ENCODE data around the gene EVA1A.
A peak's percentile ranks its signal among the peaks of the same experiment; 100 is the strongest.
"Not testable (repeated sequence)": the region's sequence is repeated elsewhere in the genome, so short reads cannot be mapped to it uniquely, and the experiment has no call there.

Gene EVA1A

DNA sequence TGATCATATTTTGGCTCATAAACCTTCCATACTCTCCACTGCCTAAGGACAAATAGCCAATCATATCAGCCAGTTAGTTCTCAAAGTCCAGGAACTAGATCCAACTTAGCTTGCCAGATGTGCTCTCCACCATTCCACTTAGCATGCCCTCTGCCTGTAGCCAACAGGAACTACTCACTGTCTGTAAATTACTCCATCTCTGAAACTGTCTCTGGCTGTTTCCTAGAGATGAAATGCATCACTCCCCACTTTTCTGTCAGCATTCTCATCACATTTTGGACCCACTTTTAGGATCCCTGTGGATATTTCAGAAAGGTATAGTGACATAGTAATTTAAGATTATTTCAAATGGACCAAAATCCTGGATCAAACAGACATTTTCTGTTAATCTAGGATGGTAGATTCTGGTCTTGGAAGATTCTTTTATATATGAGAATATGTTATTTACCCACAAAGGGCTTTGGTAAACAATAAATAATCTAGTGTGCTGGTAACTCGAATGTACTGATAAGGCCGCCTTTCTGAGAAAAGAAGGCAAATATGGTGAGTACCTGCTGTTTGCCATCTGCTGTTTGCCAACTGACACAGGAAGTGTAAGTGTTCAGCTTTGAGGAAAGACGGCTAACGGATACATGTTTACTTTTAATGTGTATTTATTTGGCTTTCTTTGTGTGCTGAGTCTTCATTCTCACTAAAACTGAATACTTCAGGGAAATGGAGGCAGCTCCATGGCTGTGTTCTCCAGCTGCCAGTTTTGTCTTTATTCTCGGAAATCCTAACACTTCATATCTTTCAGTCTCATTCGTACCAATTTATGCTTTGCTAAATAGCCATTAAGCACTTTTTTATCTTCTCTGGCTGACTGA lies 79.5 kb downstream of the EVA1A start:
- DNase-seq: no peak

GRCh38 chr2:75477696-75478095 lies 83.0 kb downstream of the EVA1A start:
- DNase-seq: not testable (repeated sequence)

- no peak for DNase-seq
Measured at GRCh38 chr2:75476761-75477160, 84.0 kb downstream of the EVA1A start.

DNA sequence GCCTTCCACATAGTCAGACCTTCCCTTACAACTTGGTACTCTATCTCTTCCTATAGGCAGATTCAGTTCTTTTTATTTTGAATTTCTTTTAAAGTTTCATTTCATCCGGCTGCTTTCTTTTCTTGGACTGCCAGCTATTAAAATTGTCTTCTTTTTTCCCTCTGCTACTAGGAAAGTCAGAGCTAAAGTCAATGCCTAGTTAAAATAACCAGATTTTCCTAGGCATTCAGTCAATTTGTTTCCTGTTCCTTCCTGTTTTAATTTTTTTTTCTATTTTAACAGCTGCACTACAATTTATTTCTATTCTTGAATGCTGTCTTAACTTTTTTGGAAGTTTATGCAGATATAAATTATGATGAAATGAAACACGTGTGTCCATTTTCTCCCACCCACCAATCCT lies 84.8 kb downstream of the EVA1A start:
- DNase-seq: no peak

DNA sequence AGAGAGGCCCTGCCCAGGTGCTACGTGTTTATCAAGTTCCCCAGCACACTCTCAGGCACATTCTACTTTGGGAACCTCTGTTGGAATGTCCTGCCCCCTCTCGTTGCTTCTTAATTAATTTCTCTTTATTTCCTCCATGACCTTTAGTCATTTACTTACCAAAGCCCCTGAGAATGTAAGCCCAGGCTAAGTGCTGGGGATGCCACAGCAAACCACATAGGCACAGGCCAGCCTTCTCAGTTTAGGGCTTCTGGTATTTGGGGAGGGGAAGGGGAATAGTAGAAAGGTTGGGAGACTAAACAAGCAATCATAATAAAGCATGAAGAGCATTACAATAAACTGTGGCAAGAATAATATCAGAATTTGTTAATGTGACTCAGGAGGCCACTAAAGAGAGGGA lies 85.7 kb downstream of the EVA1A start:
- DNase-seq: no peak

DNA sequence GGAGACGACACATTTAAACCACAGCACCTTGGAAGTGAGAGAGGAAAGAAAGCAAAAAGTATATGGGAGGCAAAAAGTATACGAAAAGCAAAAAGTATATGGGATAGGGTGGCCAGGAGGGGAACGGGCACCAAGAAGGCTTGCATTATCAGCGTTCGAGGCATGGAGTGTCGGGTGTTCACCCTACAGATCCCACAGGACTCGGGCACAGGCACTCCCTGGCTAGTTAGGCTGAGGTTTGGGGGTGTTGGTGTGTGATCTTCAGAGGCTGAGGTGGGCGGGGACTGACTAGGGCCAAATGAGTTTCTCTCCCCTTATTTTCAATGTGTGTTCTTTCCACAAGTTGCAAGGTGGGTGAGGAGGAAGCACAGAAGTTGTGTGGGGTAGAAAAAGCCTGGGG lies 86.6 kb downstream of the EVA1A start:
- DNase-seq: no peak

GRCh38 chr2:75466708-75467311 lies 93.9 kb downstream of the EVA1A start:
- DNase-seq: peak; percentile 11

DNA sequence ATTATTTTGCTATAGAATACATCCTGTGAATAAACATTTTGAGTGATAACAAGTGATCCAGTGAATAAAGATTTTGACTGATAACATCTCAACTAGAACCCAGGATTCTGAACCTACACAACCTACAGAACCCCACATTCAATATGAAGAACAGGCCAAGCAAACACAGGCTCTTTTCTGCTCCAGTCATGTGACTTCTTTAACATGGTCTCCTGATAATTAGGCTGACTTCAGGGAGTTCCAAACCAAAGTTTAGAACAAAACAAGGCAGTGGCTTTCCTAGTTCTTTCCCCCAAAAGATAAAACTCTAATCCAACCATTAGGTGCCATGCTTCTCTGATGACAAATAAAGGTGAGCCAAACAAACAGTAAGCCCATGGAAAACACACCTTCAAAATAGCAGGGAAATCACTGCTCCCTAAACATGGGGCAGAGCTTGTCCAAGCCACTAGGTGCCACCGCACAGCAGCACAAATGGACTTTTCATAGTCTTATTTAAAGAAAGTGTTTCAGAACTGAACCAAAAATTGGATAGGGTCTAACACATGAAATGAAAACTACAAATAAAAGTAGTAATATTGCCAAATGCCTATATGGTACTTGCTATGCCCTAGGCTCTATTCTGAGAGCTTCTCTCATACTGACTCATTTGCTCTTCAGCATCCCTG lies 95.3 kb downstream of the EVA1A start:
- no peak for DNase-seq

- no peak for DNase-seq
Measured at GRCh38 chr2:75464348-75464946, 96.3 kb downstream of the EVA1A start.

DNA sequence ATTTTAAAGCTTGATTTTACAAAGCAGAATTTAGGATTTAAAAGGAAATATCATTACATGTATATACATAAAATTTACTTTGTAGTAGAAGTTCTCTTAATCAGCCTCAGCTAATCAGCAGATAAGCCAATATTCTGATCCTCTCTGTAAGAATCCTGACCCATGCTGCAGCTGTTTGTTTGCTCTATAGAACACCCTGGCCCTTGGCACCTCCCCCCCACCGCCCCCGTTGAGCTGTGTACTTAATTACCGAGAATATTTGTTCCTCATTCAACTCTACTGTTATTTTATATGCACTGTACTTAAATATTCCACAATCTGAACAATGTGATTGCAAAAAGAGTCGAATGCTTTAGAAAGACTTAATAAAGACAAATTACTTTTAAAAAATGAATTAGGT lies 98.0 kb downstream of the EVA1A start:
- no peak for DNase-seq

- DNase-seq: no peak
Measured at GRCh38 chr2:75462206-75462605, 98.5 kb downstream of the EVA1A start.

- no peak for DNase-seq
Measured at GRCh38 chr2:75460630-75461029, 100.1 kb downstream of the EVA1A start.

DNA sequence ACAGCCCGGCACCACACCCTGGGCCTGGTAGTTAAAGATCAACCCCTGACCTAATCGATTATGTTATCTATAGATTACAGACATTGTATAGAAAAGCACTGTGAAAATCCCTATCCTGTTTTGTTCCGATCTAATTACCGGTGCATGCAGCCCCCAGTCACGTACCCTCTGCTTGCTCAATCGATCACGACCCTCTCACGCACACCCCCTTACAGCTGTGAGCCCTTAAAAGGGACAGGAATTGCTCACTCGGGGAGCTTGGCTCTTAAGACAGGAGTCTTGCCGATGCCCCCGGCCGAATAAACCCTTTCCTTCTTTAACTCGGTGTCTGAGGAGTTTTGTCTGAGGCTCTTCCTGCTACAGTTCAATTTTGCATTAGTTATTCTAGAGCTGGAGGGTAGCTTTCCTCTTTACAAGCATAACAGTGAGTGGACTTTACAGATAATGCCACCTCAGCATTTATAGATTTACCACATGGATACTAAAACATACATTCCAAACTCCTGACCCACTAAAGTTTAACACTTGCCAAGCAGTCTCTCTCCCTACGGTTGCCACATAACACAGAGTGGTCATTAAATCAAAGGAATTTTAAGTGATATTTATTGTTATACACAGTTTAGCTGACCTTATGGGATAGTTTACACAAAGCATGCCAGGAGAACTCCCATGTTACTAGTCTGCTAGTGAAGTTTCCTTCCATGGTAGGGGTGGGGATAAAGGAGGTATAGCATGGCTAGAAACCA lies 101.0 kb downstream of the EVA1A start:
- no peak for DNase-seq

- DNase-seq: no peak
Measured at GRCh38 chr2:75458201-75458600, 102.5 kb downstream of the EVA1A start.

DNA sequence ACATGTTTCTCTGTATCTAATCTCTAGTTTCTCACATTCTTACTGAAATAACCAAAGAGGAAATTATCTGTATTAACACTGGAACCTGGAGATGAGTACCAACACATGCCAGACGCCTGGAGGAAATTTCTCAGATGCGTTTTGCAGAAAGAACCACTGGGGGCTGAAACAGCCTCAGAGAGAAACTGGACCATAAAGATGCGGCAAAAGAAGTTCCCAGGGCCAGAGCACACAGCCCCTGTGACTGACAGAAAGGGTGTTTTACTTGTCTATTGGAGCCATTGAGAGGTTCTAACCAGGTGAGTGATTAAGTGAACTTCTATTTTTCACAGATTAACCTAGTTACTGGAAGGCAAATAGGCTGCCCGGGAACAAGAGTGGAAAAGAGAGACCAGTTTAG lies 103.9 kb downstream of the EVA1A start:
- no peak for DNase-seq

GRCh38 chr2:75456111-75456510 lies 104.6 kb downstream of the EVA1A start:
- DNase-seq: no peak

- no peak for DNase-seq
Measured at GRCh38 chr2:75454241-75454620, 106.5 kb downstream of the EVA1A start.

- no peak for DNase-seq
Measured at GRCh38 chr2:75453384-75454240, 107.1 kb downstream of the EVA1A start.

DNA sequence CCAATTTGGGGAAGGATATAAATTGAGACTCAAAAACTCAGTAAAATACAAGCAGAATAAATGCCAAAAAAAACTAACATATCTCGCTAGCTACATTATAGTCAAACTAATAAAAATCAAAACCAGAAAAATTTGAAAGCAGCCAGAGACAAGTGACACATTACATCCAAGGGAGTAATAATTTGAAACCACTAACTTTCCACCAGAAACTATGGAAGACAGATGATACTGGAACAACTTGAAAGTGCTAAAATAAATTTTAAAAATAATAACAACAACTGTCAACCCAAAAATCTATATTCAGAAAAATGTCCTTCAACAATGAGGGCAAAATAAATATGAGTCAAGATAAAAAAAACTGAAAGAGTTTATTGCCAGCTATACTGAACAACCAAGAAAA lies 110.7 kb downstream of the EVA1A start:
- no peak for DNase-seq

DNA sequence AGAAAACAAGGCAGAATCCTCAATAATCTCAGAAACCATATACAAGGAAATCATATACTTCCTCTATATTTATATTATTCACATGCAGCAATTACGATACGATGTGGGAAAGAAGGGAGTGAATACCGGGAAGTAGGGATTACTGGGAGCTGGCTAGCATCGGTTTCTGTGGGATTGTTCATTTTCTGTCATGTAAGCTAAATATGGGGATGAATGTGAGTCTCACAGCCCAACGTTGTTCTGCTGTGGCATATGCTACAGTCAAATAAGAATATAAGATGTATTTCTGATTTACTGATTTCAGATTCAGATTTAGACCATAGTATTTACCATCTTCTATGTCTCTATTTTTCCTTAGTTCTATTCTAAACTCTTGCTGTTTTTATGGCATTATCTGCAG lies 113.6 kb downstream of the EVA1A start:
- DNase-seq: no peak
